Parathyroid adenoma (tissue), 2 donors: ENCODE results near the gene SHKBP1.

ENCODE experiments used
- H2AFZ ChIP-seq: fragments of 300-600 bp; sonication (generic); one replicate; pipeline ENCODE4 v1.7.0; 2017; ENCODE audit warnings: antibody characterized with exemption, mild to moderate bottlenecking
- H3K27ac ChIP-seq: fragments of 300-600 bp; sonication (generic); one replicate; pipeline ENCODE4 v1.7.0; 2017
- H3K27me3 ChIP-seq: fragments of 300-600 bp; sonication (generic); one replicate; pipeline ENCODE4 v1.7.0; 2017; ENCODE audit warnings: low read length; ENCODE audit not compliant: control insufficient read depth, insufficient read depth
- H3K36me3 ChIP-seq: fragments of 300-600 bp; sonication (generic); one replicate; pipeline ENCODE4 v1.7.0; 2017; ENCODE audit warnings: low read length; ENCODE audit not compliant: control insufficient read depth, insufficient read depth
- H3K4me1 ChIP-seq: fragments of 300-600 bp; sonication (generic); one replicate; pipeline ENCODE4 v1.7.0; 2017; ENCODE audit warnings: control low read depth
- H3K4me2 ChIP-seq: fragments of 300-600 bp; sonication (generic); one replicate; pipeline ENCODE4 v1.7.0; 2017; ENCODE audit warnings: low read length
- H3K4me3 ChIP-seq: fragments of 300-600 bp; sonication (generic); one replicate; pipeline ENCODE4 v1.7.0; 2017; ENCODE audit warnings: low read depth, low read length
- H3K79me2 ChIP-seq: fragments of 300-600 bp; sonication (generic); one replicate; pipeline ENCODE4 v1.7.0; 2017; ENCODE audit warnings: control low read depth
- H3K9ac ChIP-seq: fragments of 300-600 bp; sonication (generic); one replicate; pipeline ENCODE4 v1.7.0; 2017; ENCODE audit warnings: mild to moderate bottlenecking
- H3K9me3 ChIP-seq: fragments of 300-600 bp; sonication (generic); one replicate; pipeline ENCODE4 v1.7.0; 2017; ENCODE audit warnings: low read length; ENCODE audit not compliant: control insufficient read depth
- TF ChIP-seq, protein P1 (sequence below): fragments of 300-600 bp; sonication (generic); IDR thresholded peaks from one replicate; pipeline ENCODE4 v1.7.0; 2017; ENCODE audit warnings: antibody characterized with exemption, mild to moderate bottlenecking
- donor health status: primary hyperparathyroidism.

Gene SHKBP1

DNA sequence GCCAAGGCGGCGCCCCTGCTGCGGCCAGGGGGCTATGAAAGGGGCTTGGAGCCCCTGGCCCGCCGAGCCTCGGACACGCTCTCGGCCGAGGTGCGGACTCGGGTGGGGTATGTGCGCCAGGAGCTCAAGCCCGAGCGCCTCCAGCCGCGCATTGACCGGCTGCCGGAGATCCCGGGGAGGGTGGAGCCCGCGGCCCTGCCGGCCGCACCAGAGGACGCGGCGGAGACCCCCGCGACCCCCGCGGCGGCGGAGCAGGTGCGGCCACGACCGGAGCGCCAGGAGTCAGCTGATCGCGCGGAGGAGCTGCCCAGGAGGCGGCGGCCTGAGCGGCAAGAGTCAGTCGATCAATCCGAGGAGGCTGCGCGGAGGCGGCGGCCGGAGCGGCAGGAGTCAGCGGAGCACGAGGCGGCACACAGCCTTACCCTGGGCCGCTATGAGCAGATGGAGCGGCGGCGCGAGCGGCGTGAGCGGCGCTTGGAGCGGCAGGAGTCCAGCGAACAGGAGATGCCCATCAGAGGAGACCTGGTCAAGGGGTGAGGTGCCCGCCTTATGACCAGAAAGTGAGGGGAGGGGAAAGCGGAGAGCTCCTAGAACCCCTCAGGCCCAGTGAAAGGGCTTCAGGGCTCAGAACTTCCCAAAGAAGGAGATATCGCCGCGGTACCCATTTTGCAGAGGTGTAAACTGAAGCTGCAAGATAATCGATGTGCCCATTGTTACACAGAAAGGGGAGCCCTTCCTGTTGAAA lies 8.8 kb upstream of the SHKBP1 start:
- no peaks in the 10 kb centered on the region for H3K27me3 ChIP-seq
- no peaks in the 10 kb centered on the region for H3K79me2 ChIP-seq
- no peak overlapping the region for H3K9ac ChIP-seq
- H3K4me2 ChIP-seq, result peak overlapping the region; percentile 49
- peaks cover 3% of the 10 kb centered on the region for H3K4me1 ChIP-seq
- H3K27ac ChIP-seq, result no peak overlapping the region
- peak overlapping the region; percentile 54 for H2AFZ ChIP-seq
- TF ChIP-seq, protein P1, sequence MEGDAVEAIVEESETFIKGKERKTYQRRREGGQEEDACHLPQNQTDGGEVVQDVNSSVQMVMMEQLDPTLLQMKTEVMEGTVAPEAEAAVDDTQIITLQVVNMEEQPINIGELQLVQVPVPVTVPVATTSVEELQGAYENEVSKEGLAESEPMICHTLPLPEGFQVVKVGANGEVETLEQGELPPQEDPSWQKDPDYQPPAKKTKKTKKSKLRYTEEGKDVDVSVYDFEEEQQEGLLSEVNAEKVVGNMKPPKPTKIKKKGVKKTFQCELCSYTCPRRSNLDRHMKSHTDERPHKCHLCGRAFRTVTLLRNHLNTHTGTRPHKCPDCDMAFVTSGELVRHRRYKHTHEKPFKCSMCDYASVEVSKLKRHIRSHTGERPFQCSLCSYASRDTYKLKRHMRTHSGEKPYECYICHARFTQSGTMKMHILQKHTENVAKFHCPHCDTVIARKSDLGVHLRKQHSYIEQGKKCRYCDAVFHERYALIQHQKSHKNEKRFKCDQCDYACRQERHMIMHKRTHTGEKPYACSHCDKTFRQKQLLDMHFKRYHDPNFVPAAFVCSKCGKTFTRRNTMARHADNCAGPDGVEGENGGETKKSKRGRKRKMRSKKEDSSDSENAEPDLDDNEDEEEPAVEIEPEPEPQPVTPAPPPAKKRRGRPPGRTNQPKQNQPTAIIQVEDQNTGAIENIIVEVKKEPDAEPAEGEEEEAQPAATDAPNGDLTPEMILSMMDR, result no peak
- H3K4me3 ChIP-seq, result no peak overlapping the region
- no peaks in the 10 kb centered on the region for H3K9me3 ChIP-seq
- H3K36me3 ChIP-seq, result no peaks in the 10 kb centered on the region

DNA sequence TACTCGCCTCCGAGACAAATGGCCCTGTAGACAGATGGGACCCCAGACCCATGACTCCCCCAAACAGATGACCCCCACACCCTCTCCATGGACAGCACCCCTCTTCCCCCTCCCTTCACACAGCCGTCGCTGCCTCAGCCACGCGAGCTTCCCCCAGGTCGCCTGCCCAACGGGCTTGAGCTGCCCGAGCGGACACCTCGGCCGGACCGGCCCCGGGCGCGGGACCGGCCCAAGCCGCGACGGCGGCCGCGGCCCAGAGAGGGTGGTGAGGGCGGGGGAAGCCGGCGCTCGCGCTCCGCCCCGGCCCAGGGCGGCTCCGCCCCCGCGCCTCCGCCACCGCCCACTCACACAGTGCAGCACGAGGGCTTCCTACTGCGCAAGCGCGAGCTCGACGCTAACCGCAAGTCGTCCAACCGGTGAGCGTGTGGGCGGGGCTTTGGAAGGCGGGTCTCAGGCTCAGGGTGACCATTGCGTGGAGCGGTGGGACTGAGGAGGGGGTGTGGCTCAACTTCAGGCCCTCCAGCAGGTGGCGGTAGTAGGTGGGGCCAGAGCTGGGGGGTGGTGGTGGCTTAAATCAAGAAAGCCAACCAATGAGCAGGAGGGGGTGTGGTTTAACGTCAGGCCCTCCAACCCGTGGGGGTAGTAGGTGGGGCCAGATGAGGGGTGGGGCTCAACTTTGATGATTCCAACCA lies 6.2 kb upstream of the SHKBP1 start:
- H3K4me1 ChIP-seq, result peaks cover 3% of the 10 kb centered on the region
- TF ChIP-seq, protein P1, result no peak
- peak overlapping the region; percentile 81 for H2AFZ ChIP-seq
- H3K79me2 ChIP-seq, result no peaks in the 10 kb centered on the region
- H3K27me3 ChIP-seq, result no peaks in the 10 kb centered on the region
- H3K9ac ChIP-seq, result no peak overlapping the region
- H3K36me3 ChIP-seq, result no peaks in the 10 kb centered on the region
- H3K27ac ChIP-seq, result no peak overlapping the region
- no peaks in the 10 kb centered on the region for H3K9me3 ChIP-seq
- peak overlapping the region; percentile 39 for H3K4me3 ChIP-seq
- peak overlapping the region; percentile 97 for H3K4me2 ChIP-seq

DNA sequence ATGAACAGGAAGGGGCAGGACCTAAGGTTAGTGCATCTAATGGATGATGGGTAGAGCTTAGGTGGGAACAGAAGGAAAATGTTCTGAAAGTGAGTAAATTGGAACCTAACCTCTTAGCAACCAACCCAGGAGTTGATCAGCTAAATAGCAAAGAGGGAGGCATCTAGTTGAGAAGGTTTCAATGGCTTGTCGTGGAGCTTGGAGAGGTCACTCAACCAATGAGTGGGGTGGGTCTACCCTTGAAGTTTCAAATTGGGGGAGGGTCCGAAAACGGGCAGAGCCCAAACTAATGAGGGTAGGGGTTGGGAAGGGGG lies 5.7 kb upstream of the SHKBP1 start:
- Histone ChIP-seq H3K36me3 (no peaks in the 10 kb centered on the region), H3K4me2 (peak overlapping the region; percentile 2), H3K9me3 (no peaks in the 10 kb centered on the region), H2AFZ (no peak overlapping the region), H3K4me1 (peaks cover 3% of the 10 kb centered on the region), H3K9ac (no peak overlapping the region), H3K27me3 (no peaks in the 10 kb centered on the region), H3K79me2 (no peaks in the 10 kb centered on the region), H3K4me3 (no peak overlapping the region), H3K27ac (no peak overlapping the region)
- TF ChIP-seq, protein P1, result no peak

DNA sequence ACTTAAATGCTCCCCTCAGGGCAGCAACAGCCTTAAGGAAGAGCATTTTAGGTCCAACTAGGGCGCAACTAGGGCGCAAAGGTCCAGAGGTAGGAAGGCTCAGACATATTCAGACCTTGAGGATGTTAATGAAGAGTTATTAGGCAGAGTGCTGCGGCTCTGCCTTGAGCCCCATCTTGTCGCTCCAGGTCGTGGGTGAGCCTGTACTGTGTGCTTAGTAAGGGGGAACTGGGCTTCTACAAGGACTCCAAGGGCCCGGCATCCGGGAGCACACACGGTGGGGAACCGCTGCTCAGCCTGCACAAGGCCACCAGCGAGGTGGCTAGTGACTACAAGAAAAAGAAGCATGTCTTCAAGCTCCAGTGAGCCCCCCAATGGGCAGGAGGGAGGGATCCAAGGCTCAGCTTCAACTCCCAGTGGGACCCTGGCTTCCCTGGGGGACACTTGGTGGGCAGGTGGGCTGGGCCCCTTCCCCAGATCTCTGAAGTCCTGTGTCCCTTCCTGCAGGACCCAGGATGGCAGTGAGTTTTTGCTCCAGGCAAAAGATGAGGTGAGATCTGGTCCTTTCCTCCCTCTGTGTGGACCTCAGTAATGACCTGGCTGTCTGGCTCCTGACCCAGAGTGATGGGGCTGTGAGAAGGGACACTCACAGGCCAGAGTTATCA lies 4.7 kb upstream of the SHKBP1 start:
- TF ChIP-seq, protein P1, result no peak
- Histone ChIP-seq H3K27ac (no peak overlapping the region), H3K27me3 (no peaks in the 10 kb centered on the region)

More for the DNA sequence above, 4.7 kb upstream of the SHKBP1 start:
- H3K9ac ChIP-seq, result no peak overlapping the region
- H2AFZ ChIP-seq, result no peak overlapping the region
- H3K4me2 ChIP-seq, result no peak overlapping the region
- no peaks in the 10 kb centered on the region for H3K9me3 ChIP-seq
- peaks cover 3% of the 10 kb centered on the region for H3K4me1 ChIP-seq
- no peak overlapping the region for H3K4me3 ChIP-seq
- H3K36me3 ChIP-seq, result no peaks in the 10 kb centered on the region
- H3K79me2 ChIP-seq, result no peaks in the 10 kb centered on the region
